GM21619 (cell line): ENCODE results near the gene TPTE.
"Not testable (repeated sequence)": the region's sequence is repeated elsewhere in the genome, so short reads cannot be mapped to it uniquely, and the experiment has no call there.

Source experiments
- ATAC-seq: cut with Tn5 transposase; IDR thresholded peaks from one replicate; pipeline ENCODE4 v1.9.1; 2021; ENCODE audit not compliant: unreplicated experiment

TPTE gene

DNA sequence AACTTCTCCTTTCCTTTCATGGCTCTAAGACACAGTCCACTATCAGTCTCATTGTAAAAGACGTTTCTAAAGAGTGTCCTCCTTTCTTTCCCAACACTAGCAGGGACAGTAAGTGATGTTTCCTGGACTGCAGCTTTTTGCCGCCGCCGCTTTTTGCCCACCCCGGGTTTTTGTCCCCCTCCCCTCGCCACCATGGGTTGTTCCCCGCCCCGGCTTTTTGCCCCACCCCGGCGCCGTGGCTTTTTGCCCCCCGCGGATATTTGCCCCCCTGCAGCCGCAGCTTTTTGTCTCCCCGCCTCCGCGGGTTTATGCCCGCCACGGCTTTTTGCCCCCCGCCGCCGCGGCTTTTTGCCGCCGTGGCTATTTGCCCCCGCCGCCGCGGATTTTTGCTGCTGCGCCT is 95.2 kb downstream of the TPTE start:
- ATAC-seq: no peak

DNA sequence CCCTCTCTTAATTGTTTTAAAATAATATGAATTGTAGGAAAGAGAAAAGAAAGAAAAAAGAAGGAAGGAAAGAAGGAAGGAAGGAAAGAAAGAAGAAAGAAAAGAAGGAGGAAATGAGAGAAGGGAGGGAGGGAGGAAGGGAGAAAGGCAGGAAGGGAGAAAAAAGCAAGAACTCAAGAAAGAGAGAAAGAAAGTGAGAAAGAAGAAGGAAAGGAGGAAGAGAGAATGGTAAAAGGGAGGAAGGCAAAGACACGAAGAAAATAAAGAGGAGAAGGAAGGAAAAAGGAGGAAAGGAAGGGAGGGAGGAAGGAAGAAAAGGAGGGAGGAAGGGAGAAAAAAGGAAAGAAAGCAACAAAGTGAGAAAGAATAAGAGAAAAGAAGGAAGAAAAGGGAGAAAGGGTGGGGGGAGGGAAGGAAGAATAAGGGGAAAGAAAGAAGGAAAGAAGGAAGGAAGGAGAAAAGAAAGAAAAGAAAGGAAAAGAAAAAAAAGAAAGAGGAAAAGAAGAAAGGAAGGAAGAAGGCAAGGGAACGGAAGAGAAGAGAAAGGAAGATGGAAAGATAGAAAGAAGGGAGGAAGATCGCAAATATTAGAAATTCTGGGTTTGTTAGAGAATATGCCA is 95.9 kb downstream of the TPTE start:
- ATAC-seq: not testable (repeated sequence)

DNA sequence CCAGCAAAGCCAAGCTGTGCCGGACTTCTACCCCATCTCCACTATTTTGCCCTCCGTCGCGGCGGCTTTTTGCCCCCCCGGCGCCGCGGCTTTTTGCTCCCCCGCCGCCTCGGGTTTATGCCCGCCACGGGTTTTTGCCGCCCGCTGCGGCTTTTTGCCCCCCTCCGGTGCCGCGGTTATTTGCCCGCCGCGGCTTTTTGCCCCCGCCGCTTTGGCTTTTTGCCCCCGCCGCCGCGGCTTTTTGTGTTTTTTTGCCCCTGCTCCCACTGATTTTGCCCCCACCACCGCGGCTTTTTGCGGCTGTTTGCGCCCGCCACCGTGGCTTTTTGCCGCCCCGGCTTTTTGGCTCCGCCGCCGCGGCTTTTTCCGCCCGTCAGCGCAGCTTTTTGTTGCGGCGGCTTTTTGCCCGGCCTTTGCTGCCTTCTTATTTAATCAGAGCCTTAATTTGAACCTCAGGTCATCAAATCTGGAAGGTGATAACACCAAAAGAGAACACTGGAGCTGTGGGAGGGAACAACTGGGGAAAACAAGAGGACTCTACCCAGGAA is 106.0 kb downstream of the TPTE start:
- no peak for ATAC-seq

GRCh38 chr21:10629239-10629638 is 107.9 kb downstream of the TPTE start:
- not testable (repeated sequence) for ATAC-seq

- ATAC-seq: not testable (repeated sequence)
Measured at GRCh38 chr21:10630829-10631228, 109.4 kb downstream of the TPTE start.

GRCh38 chr21:10631316-10631715 is 109.9 kb downstream of the TPTE start:
- not testable (repeated sequence) for ATAC-seq

DNA sequence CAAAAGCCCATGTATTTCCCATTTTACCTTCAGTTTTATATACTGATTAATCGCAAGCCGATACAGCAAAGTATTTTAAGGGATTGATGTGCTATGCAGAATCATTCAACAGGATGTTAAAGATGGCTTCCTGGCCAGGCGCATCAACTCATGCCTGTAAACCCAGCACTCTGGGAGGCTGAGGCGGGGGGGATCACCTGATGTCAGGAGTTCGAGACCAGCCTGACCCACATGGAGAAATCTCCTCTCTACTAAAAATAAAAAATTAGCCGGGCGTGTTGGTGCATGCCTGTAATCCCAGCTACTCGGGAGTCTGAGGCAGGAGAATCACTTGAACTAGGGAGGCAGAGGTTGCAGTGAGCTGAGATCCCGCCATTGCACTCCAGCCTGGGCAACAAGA is 116.8 kb downstream of the TPTE start:
- ATAC-seq: not testable (repeated sequence)

GRCh38 chr21:10639123-10639522 is 117.7 kb downstream of the TPTE start:
- no peak for ATAC-seq

- ATAC-seq: not testable (repeated sequence)
Measured at GRCh38 chr21:10639746-10640145, 118.4 kb downstream of the TPTE start.

DNA sequence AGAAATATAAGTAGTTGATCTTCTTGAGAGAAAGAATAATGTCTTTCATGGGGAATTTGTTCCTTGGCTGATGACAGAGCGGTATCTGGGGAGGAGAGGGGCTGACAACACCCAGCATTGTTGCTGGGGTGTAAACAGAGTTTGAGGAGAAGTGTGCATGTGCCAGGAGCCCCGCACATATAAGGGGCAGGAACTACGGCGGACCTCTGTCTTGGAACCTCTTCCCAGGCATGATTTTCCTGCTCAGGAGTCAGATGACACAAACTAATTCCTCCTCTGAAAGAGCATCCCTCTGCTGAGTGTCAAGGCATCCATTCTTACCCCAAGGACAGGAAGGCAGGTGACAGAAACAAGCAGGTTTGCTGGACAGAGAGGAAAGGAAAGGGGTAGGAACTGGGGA is 119.1 kb downstream of the TPTE start:
- no peak for ATAC-seq

GRCh38 chr21:10641107-10641506 is 119.7 kb downstream of the TPTE start:
- no peak for ATAC-seq

- ATAC-seq: not testable (repeated sequence)
Measured at GRCh38 chr21:10645667-10646066, 124.3 kb downstream of the TPTE start.

- ATAC-seq: not testable (repeated sequence)
Measured at GRCh38 chr21:10649350-10650149, 128.2 kb downstream of the TPTE start.

- not testable (repeated sequence) for ATAC-seq
Measured at GRCh38 chr21:10650297-10650696, 128.9 kb downstream of the TPTE start.
